T-helper 2 cell treated with Interferon-gamma antibody and Interleukin-4, amounts not matched to agents 100 ng/mL and 5 ng/mL, for 36 hours (primary cell): ENCODE results near the gene KIRREL3. TPM values are rescaled to one million over a fixed set of nuclear protein-coding genes. Genes with fewer than 3 reads are reported as not detected.

Experiments
- intact Hi-C: fragments of 100-400 bp; cut with micrococcal nuclease; formaldehyde crosslinking; loops from one replicate; pipeline ENCODE4 v1.15.1; 2023
- total RNA-seq: library from RNA; stranded (reverse); gene quantifications from 2 replicates; pipeline ENCODE4 v1.2.3, GENCODE V29; 2022

The KIRREL3 gene
- total RNA-seq, 1 donor from 2014 or later, result not detected

- intact Hi-C loops, result no loop called here
These were observed 415.2 kb downstream of the KIRREL3 start for GRCh38 chr11:126585388-126585773.

GRCh38 chr11:126583594-126584427 is 416.8 kb downstream of the KIRREL3 start:
- intact Hi-C loops, result no loop called here

- intact Hi-C loops, result no loop called here
These were observed 417.5 kb downstream of the KIRREL3 start for GRCh38 chr11:126583101-126583500.

GRCh38 chr11:126581871-126582648 is 418.5 kb downstream of the KIRREL3 start:
- intact Hi-C loops, result no loop called here

GRCh38 chr11:126578426-126578825 is 422.1 kb downstream of the KIRREL3 start:
- intact Hi-C loops, result no loop called here

GRCh38 chr11:126578021-126578420 is 422.5 kb downstream of the KIRREL3 start:
- intact Hi-C loops, result no loop called here

- intact Hi-C loops, result no loop called here
These were observed 424.7 kb downstream of the KIRREL3 start for GRCh38 chr11:126575849-126576248.

GRCh38 chr11:126573325-126573978 is 427.1 kb downstream of the KIRREL3 start:
- intact Hi-C loops, result no loop called here

- intact Hi-C loops, result no loop called here
These were observed 430.1 kb downstream of the KIRREL3 start for GRCh38 chr11:126570489-126570888.

- intact Hi-C loops, result no loop called here
These were observed 433.2 kb downstream of the KIRREL3 start for GRCh38 chr11:126567419-126567818.

GRCh38 chr11:126564566-126564965 is 436.0 kb downstream of the KIRREL3 start:
- intact Hi-C loops, result no loop called here

GRCh38 chr11:126561327-126561893 is 439.2 kb downstream of the KIRREL3 start:
- intact Hi-C loops, result no loop called here

- intact Hi-C loops, result no loop called here
These were observed 440.3 kb downstream of the KIRREL3 start for GRCh38 chr11:126560221-126560620.

GRCh38 chr11:126548581-126549550 is 451.7 kb downstream of the KIRREL3 start:
- intact Hi-C loops, result no loop called here

GRCh38 chr11:126547691-126548090 is 452.9 kb downstream of the KIRREL3 start:
- intact Hi-C loops, result no loop called here

- intact Hi-C loops, result no loop called here
These were observed 453.4 kb downstream of the KIRREL3 start for GRCh38 chr11:126547161-126547560.

GRCh38 chr11:126546694-126547093 is 453.9 kb downstream of the KIRREL3 start:
- intact Hi-C loops, result no loop called here

GRCh38 chr11:126546191-126546590 is 454.4 kb downstream of the KIRREL3 start:
- intact Hi-C loops, result no loop called here

GRCh38 chr11:126545057-126545555 is 455.5 kb downstream of the KIRREL3 start:
- intact Hi-C loops, result no loop called here
